Esophagus squamous epithelium (tissue), 4 donors: ENCODE data around the gene EXOC3L4.

ENCODE experiments used
- CTCF ChIP-seq, 6 experiments: fragments of 450-650 bp in 4 of 6; fragments of 200-600 bp in 2 of 6; sonication (generic) in 2 of 6; IDR thresholded peaks; one replicate each; pipeline ENCODE4 v1.5.1; 2016 to 2019; ENCODE audit warnings: antibody characterized with exemption in 6 of 6, mild to moderate bottlenecking in 4 of 6, moderate library complexity in 4 of 6
- POLR2A ChIP-seq, 4 donors: fragments of 450-650 bp; IDR thresholded peaks; one replicate each; pipeline ENCODE4 v1.6.1; 2017; ENCODE audit warnings: antibody characterized with exemption in 4 of 4, mild to moderate bottlenecking in 4 of 4, moderate library complexity in 3 of 4

DNA sequence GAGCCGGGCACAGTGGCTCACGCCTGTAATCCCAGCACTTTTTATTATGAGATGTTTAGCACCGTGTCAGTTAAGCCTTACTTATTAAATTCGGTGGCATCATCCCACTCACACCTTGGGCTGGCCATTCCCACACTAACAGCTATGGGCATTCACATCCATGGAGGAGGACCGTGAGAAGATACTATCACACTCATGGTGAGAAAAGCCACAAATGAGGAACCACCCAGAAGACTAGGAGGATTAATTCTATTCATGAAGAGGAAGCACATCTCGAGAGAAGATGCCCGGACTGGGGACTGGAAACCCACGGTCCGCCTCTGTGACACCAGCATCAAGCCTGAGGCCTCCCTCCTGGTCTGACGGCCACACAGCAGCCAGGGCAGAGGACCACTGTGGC, 42.1 kb upstream of the EXOC3L4 start:
- TF ChIP-seq POLR2A (IDR thresholded peaks at IDR 0.05), result no peak
- no peak for TF ChIP-seq CTCF (IDR thresholded peaks at IDR 0.05)
